Uterus (tissue), 4 donors: ENCODE results near the gene RPL18. TPM values are rescaled to one million over a fixed set of nuclear protein-coding genes. Genes with fewer than 3 reads are reported as not detected.
A peak's percentile ranks its signal among the peaks of the same experiment; 100 is the strongest.

Source experiments
- DNase-seq, 2 donors: peaks; one replicate each; pipeline ENCODE4 v3.0.0-alpha.2; 2019 to 2020
- H3K27ac ChIP-seq, 2 donors: fragments of 200-600 bp; sonication (generic); 1 replicate in 1 of 2; 2 replicates in 1 of 2; pipeline ENCODE4 v1.5.1; 2016 to 2018
- H3K27me3 ChIP-seq, 2 donors: fragments of 200-600 bp; sonication (generic); one replicate each; pipeline ENCODE4 v1.5.1; 2018 to 2019; ENCODE audit warnings: control low read depth in 1 of 2
- H3K36me3 ChIP-seq, 2 donors: fragments of 200-600 bp; sonication (generic); one replicate each; pipeline ENCODE4 v1.5.1; 2019; ENCODE audit warnings: control low read depth in 1 of 2
- H3K4me1 ChIP-seq, 2 donors: fragments of 200-600 bp; sonication (generic); one replicate each; pipeline ENCODE4 v1.5.1; 2018 to 2019; ENCODE audit warnings: control low read depth in 1 of 2
- H3K4me3 ChIP-seq, 2 donors: fragments of 200-600 bp; sonication (generic); 1 replicate in 1 of 2; 2 replicates in 1 of 2; pipeline ENCODE4 v1.5.1; 2018 to 2019; ENCODE audit warnings: mild to moderate bottlenecking in 1 of 2
- H3K9me3 ChIP-seq, 2 donors: fragments of 200-600 bp; sonication (generic); one replicate each; pipeline ENCODE4 v1.5.1; 2019; ENCODE audit warnings: control low read depth in 1 of 2
- POLR2A ChIP-seq, 2 donors: fragments of 450-650 bp; IDR thresholded peaks; one replicate each; pipeline ENCODE4 v1.6.1; 2016; ENCODE audit warnings: antibody characterized with exemption in 2 of 2, mild to moderate bottlenecking in 1 of 2, moderate library complexity in 1 of 2
- intact Hi-C: fragments of 100-400 bp; cut with DNase I; formaldehyde crosslinking; loops from one replicate; pipeline ENCODE4 v1.15.1; 2023; ENCODE audit warnings: low total_unique reads
- total RNA-seq, 4 donors: library from RNA; depleted of rRNA in 3 of 4; stranded (reverse); fragments of >200 nt in 3 of 4; gene quantifications; one replicate each; pipeline versions ENCODE4 v1.1.0 to v1.2.4, GENCODE V29; 2014 to 2023
- TF ChIP-seq, protein P1 (sequence below), 4 experiments: fragments of 200-600 bp in 2 of 4; fragments of 450-650 bp in 2 of 4; sonication (generic) in 2 of 4; IDR thresholded peaks; one replicate each; pipeline ENCODE4 v1.5.1; 2016 to 2019; ENCODE audit warnings: antibody characterized with exemption in 4 of 4, mild to moderate bottlenecking in 2 of 4, moderate library complexity in 1 of 4
- donor health status: DM: yes; HTN: yes; CAD: no.

The RPL18 gene
- total RNA-seq, 4 donors from 2014 or later = 1,515 to 5,795 (median 3,195) TPM

GRCh38 chr19:48571378-48572162, 47.4 kb downstream of the RPL18 start:
- Histone ChIP-seq H3K4me1 (no peaks in the 10 kb centered on the region), H3K27me3 (no peaks in the 10 kb centered on the region), H3K36me3 (no peaks in the 10 kb centered on the region), H3K9me3 (no peaks in the 10 kb centered on the region), H3K4me3 (no peak overlapping the region), H3K27ac (no peak overlapping the region)
- no peak for DNase-seq
- TF ChIP-seq POLR2A (IDR thresholded peaks at IDR 0.05) = no peak
- TF ChIP-seq, protein P1, sequence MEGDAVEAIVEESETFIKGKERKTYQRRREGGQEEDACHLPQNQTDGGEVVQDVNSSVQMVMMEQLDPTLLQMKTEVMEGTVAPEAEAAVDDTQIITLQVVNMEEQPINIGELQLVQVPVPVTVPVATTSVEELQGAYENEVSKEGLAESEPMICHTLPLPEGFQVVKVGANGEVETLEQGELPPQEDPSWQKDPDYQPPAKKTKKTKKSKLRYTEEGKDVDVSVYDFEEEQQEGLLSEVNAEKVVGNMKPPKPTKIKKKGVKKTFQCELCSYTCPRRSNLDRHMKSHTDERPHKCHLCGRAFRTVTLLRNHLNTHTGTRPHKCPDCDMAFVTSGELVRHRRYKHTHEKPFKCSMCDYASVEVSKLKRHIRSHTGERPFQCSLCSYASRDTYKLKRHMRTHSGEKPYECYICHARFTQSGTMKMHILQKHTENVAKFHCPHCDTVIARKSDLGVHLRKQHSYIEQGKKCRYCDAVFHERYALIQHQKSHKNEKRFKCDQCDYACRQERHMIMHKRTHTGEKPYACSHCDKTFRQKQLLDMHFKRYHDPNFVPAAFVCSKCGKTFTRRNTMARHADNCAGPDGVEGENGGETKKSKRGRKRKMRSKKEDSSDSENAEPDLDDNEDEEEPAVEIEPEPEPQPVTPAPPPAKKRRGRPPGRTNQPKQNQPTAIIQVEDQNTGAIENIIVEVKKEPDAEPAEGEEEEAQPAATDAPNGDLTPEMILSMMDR (IDR thresholded peaks at IDR 0.05) = no peak
- intact Hi-C loops = no loop called here

- Histone ChIP-seq H3K27ac (no peak overlapping the region), H3K9me3 (no peaks in the 10 kb centered on the region), H3K4me1 (no peaks in the 10 kb centered on the region), H3K36me3 (no peaks in the 10 kb centered on the region), H3K4me3 (no peak overlapping the region), H3K27me3 (no peaks in the 10 kb centered on the region)
- no peak for DNase-seq
- TF ChIP-seq POLR2A (IDR thresholded peaks at IDR 0.05) = no peak
- TF ChIP-seq, protein P1 (IDR thresholded peaks at IDR 0.05) = no peak
- intact Hi-C loops = no loop called here
Observed at GRCh38 chr19:48569814-48570213, 49.2 kb downstream of the RPL18 start.

- DNase-seq = peak; percentile 80 to 81
- Histone ChIP-seq H3K36me3 (no peaks in the 10 kb centered on the region), H3K27ac (peak overlapping the region; percentile 4 to 50), H3K4me1 (no peaks in the 10 kb centered on the region), H3K4me3 (no peak overlapping the region), H3K27me3 (no peaks in the 10 kb centered on the region), H3K9me3 (no peaks in the 10 kb centered on the region)
- no peak for TF ChIP-seq POLR2A (IDR thresholded peaks at IDR 0.05)
- TF ChIP-seq, protein P1 (IDR thresholded peaks at IDR 0.05) = no peak
- intact Hi-C loops = no loop called here
Observed at GRCh38 chr19:48568345-48568886, 50.6 kb downstream of the RPL18 start.

Other genes starting within 250 kb of the RPL18 start
- gene KDELR1, start 227.6 kb downstream of the RPL18 start, total RNA-seq = 100 to 1,000 TPM in 2 of 4 donors, 10 to 100 TPM in 2; 58.5 to 137 (median 89.3) TPM
- 1 to 10 TPM in 1 of 4 donors, under 1 TPM in 2, not detected in 1; under 0.01 to 2.4 (median 0.21) TPM for gene GRIN2D, start 225.5 kb downstream of the RPL18 start, total RNA-seq
- 10 to 100 TPM in 2 of 4 donors, 1 to 10 TPM in 2; 7.7 to 33.8 (median 21.3) TPM for gene GRWD1, start 173.2 kb downstream of the RPL18 start, total RNA-seq
- 1 to 10 TPM in 2 of 4 donors, under 1 TPM in 1, not detected in 1; 0.29 to 2.2 (median 1.2) TPM for gene KCNJ14, start 163.6 kb downstream of the RPL18 start, total RNA-seq
- gene CYTH2, start 149.8 kb downstream of the RPL18 start, total RNA-seq = 10 to 100 TPM in 3 of 4 donors, 1 to 10 TPM in 1; 7.2 to 70.3 (median 36.5) TPM
- gene LMTK3, start 107.3 kb downstream of the RPL18 start, total RNA-seq = under 1 TPM in 2 of 4 donors, not detected in 2; 0.28 to 0.52 TPM
- gene SULT2B1, start 67.0 kb downstream of the RPL18 start, total RNA-seq = under 1 TPM in 1 of 4 donors, not detected in 3; 0.41 TPM
- not detected for gene SPACA4, start 12.4 kb downstream of the RPL18 start, total RNA-seq
- gene FAM83E, start 4.1 kb downstream of the RPL18 start, total RNA-seq = 1 to 10 TPM in 2 of 4 donors, not detected in 2; 1.8 TPM
- 10 to 100 TPM; 10.0 to 27.2 (median 21.7) TPM for gene SPHK2, start 328 bp upstream of the RPL18 start, total RNA-seq
- 10 to 100 TPM in 2 of 4 donors, 1 to 10 TPM in 1, not detected in 1; 3.1 to 29.8 (median 11.3) TPM for gene DBP, start 18.2 kb upstream of the RPL18 start, total RNA-seq
- 10 to 100 TPM in 2 of 4 donors, under 1 TPM in 2; 0.51 to 55.1 (median 8.1) TPM for gene CA11, start 27.0 kb upstream of the RPL18 start, total RNA-seq
- gene NTN5, start 53.8 kb upstream of the RPL18 start, total RNA-seq = 1 to 10 TPM in 2 of 4 donors, not detected in 2; 1.1 to 4.1 TPM
- 1 to 10 TPM in 1 of 4 donors, not detected in 3; 1.0 TPM for gene FUT2, start 76.8 kb upstream of the RPL18 start, total RNA-seq
- gene MAMSTR, start 100.5 kb upstream of the RPL18 start, total RNA-seq = 10 to 100 TPM in 1 of 4 donors, 1 to 10 TPM in 1, under 1 TPM in 1, not detected in 1; 0.26 to 24.2 (median 3.0) TPM
- gene RASIP1, start 121.4 kb upstream of the RPL18 start, total RNA-seq = 100 to 1,000 TPM in 1 of 4 donors, 10 to 100 TPM in 2, 1 to 10 TPM in 1; 5.9 to 105 (median 31.9) TPM
- 1 to 10 TPM in 1 of 4 donors, under 1 TPM in 1, not detected in 2; under 0.01 to 2.3 TPM for gene IZUMO1, start 127.7 kb upstream of the RPL18 start, total RNA-seq
- 10 to 100 TPM in 1 of 4 donors, 1 to 10 TPM in 3; 1.5 to 17.7 (median 4.4) TPM for gene FUT1, start 133.5 kb upstream of the RPL18 start, total RNA-seq
- not detected for gene FGF21, start 136.3 kb upstream of the RPL18 start, total RNA-seq
- gene BCAT2, start 191.9 kb upstream of the RPL18 start, total RNA-seq = 10 to 100 TPM in 3 of 4 donors, 1 to 10 TPM in 1; 9.2 to 54.3 (median 24.6) TPM
- 10 to 100 TPM in 1 of 4 donors, 1 to 10 TPM in 3; 5.6 to 31.9 (median 8.7) TPM for gene HSD17B14, start 217.3 kb upstream of the RPL18 start, total RNA-seq
- 10 to 100 TPM in 2 of 4 donors, 1 to 10 TPM in 2; 1.3 to 60.4 (median 10.4) TPM for gene PLEKHA4, start 249.4 kb upstream of the RPL18 start, total RNA-seq